SKM-1 (cell line): ENCODE data around the gene CAMK2G.
"Not testable (repeated sequence)": the region's sequence is repeated elsewhere in the genome, so short reads cannot be mapped to it uniquely, and the experiment has no call there.

Experiments
- DNase-seq: peaks from one replicate; lab custom pipeline; 2025; ENCODE audit not compliant: unreplicated experiment; lab: John Stamatoyannopoulos, UW

Gene CAMK2G

DNA sequence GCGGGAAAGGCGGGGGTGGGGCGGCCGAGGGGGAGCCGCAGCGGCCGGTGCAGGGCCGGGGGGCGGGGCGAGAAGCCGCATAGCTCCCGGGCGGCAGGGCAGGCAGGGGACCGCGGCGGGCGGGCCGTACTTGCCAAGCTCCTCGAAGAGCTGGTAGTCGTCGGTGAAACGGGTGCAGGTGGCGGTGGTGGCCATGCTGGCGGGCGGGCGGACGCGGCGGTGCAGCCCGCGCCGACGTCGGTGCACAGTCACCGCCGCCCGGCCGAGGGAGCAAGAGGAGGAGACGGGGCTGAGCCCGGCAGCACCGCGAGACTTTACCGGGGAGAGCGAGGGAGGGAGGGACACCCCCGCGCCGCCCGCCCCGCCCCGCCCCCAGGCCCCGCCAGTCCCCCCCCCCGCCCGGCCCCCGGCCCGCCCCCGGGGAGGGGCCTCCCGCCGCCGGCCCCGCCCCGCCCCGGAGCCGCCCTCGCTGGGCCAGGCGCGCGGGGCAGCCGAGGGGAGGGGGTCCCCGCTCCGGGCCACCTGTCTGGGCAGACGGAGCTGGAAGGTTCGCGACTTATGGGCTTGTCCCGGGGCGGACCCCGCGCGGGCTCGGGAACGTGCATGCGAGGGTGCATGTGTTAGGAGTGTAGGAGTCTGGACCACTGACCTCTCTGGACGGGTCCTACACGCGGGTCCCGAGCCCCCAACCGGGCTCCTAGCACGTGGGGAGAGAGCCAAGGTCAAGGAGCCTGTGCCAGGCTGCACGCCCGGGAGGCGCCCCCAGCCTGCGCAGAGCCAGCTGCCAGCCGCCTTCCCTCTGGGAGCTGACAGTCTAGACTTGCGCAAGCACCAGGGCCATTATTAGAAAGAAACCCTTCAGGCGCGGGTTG lies at the start of gene CAMK2G:
Gene CAMK2G, minus strand, starts transcription at position 289 of the 872 bp plus-strand sequence. Its CDS starts 94 bp downstream, at position 195.
- DNase-seq = peak; percentile 77

- DNase-seq = no peak
These were observed 48.4 kb upstream of the CAMK2G start for GRCh38 chr10:73922864-73923133.

DNA sequence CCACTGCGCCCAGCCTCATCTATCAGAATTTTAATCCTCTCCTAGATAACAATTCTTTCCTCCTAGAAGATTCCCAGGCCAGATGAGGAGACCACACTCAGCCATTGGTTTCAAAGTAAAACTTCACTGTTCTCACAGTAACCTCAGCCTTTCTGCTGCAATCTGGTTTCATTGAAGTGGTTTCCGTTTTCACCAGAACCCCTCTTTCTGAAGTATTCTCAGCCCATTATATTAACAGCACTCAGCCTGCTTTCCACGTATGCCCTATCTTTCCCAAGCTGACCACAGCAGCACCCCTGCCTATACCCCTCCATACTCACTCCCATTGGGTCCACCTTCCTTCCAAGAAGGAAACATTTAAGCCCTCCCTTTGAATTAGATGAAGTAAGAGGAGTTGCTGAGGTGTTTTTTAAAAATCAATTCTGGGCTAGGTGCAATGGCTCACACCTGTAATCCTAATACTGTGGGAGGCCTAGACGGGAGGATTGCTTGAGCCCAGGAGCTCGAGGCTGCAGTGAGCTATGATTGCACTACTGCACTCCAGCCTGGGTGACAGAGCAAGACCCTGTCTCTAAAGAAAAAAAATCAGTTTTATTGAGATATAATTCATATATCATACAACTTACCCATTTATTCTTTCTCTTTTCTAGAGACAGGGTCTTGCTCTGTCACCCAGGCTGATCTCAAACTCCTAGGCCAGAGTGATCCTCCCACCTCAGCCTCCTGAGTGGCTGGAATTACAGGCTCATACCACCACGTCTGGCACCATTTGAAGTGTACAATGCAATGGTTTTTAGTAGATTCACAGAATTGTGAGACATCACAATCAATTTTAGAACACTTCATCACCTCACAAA lies 47.9 kb upstream of the CAMK2G start:
- DNase-seq = no peak

DNA sequence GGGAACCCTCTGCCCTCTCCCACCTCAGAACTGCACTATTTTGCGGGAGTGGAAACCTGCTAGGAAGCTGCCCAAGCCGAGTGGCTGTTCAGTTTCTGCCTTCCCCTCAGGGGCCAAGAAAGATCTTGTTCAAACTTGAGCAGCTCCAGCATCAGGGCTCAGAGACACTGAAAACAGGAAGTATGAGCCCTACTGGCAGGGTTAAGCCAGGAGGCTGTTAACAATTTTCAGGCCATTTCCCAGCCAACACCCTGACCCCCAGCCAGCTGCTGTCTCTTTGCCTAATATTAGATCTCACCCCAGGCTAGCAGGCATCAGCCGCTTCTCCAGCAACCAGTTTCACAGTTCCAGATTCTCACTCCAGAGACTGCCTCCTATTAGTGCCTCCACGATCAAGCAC lies 45.7 kb upstream of the CAMK2G start:
- DNase-seq = peak; percentile 72

GRCh38 chr10:73919481-73919880 lies 45.1 kb upstream of the CAMK2G start:
- not testable (repeated sequence) for DNase-seq

DNA sequence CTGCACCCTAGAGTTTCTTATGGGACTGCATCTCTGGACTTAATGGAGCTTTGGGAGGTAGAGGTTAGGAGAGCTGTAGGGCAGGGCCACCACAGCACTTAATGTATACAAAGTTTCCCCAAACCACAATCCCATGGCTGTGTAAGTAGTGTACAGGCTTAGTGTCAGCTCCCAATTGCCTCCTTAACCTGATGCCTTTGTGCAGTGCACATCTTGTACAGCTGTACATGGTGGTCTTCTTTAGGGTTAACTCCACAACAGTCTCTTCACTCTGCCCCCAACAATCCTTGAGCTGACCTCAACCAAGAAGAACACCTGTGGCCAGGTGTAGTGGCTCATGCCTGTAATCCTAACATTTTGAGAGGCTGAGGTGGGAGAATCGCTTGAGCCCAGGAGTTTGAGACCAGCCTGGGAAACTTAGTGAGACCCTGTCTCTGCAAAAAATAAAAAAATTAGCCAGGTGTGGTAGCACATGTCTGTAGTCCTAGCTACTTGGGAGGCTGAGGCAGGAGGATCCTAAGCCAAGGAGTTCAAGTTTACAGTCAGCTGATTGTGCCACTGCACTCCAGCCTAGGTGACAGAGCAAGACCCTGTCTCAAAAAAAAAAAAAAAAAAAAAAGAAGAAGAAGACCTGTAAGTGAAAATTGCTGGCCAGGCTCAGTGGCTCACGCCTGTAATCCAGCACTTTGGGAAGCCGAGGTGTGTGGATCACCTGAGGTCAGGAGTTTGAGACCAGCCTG lies 43.4 kb upstream of the CAMK2G start:
- no peak for DNase-seq

- no peak for DNase-seq
These were observed 42.6 kb upstream of the CAMK2G start for GRCh38 chr10:73916761-73917470.

- DNase-seq = no peak
These were observed 41.0 kb upstream of the CAMK2G start for GRCh38 chr10:73915206-73915851.

- no peak for DNase-seq
These were observed 39.7 kb upstream of the CAMK2G start for GRCh38 chr10:73914036-73914435.

GRCh38 chr10:73911553-73912004 lies 37.2 kb upstream of the CAMK2G start:
- DNase-seq = no peak

GRCh38 chr10:73910764-73911552 lies 36.6 kb upstream of the CAMK2G start, which contains the start of gene PLAU:
Gene PLAU (plus strand): TSS chr10:73911132. CDS start chr10:73911556, 424 bp downstream.
- DNase-seq = peak; percentile 63

DNA sequence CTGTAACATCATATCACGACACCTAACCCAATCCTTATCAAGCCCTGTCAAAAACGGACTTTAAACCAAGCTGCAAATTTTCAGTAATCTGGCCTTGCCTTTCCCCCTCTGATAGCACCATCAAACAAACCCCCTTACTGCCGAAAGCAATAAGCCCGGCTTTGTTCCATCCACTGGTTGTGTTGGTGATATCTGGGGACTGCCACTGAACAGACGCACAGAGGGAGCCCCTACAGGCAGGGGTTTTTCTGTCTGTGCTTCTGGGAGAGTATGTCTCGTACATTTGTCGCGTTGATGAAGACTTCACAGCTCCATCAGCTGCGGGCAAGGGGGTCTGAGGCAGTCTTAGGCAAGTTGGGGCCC lies 36.0 kb upstream of the CAMK2G start:
- DNase-seq = no peak

DNA sequence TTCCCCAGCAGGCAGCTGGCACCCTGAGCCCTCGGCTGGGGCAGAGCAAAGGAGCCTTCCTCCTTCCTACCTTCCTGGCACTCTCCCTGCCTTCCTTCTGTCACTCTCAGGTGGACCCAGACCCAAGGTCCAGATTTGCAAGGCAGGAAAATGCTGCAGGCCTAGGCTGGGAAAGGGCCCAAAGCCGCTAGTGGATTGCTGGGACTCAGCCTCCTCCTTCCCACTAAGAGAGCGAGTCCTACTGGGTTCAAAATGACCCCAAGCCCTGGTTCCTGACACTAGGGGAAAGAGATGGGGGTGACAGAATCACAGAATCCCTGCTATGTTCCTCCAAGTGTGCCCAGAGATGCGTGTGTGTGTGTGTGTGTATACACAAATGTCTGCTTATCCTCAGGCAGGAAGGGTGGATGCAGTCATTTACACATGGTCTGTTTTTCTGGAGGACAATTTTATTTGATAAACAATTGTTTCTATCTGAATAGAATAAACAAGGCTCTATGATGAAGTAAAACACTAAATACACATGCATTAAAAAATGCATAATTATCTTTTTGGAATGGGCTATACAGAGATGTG lies 35.3 kb upstream of the CAMK2G start:
- DNase-seq = no peak

DNA sequence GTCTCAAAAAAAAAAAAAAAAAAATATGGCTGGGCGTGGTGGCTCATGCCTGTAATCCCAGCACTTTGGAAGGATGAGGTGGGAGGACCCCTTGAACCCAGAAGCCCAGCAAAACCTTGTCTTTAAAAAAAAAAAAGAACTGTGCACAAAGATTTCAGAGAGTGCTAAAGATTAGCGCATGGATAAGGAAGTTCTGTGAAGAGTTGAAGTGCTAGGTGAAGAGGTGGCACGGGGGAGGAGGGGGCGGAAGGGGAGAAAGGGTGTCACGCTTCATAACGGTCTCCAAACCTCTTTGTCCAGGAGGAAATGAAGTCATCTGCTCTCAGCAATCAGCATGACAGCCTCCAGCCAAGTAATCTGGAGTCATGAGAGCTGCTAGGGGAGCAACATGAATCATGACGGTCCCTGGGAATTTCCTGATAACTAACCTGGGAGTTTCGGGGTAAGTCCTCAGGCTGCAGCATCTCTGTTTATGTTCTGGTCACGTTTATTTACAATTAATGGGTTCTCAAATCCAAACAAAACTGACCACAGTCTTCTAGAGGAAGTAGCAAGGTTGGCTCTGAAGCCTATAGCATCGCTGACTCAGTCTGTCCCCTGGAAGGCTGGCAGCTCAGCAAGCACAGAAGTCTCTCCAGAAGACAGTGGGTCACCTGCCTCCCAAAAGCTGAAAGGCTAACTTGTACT lies 34.6 kb upstream of the CAMK2G start:
- DNase-seq = peak; percentile 96

- peak; percentile 87 for DNase-seq
These were observed 33.6 kb upstream of the CAMK2G start for GRCh38 chr10:73907841-73908517.

DNA sequence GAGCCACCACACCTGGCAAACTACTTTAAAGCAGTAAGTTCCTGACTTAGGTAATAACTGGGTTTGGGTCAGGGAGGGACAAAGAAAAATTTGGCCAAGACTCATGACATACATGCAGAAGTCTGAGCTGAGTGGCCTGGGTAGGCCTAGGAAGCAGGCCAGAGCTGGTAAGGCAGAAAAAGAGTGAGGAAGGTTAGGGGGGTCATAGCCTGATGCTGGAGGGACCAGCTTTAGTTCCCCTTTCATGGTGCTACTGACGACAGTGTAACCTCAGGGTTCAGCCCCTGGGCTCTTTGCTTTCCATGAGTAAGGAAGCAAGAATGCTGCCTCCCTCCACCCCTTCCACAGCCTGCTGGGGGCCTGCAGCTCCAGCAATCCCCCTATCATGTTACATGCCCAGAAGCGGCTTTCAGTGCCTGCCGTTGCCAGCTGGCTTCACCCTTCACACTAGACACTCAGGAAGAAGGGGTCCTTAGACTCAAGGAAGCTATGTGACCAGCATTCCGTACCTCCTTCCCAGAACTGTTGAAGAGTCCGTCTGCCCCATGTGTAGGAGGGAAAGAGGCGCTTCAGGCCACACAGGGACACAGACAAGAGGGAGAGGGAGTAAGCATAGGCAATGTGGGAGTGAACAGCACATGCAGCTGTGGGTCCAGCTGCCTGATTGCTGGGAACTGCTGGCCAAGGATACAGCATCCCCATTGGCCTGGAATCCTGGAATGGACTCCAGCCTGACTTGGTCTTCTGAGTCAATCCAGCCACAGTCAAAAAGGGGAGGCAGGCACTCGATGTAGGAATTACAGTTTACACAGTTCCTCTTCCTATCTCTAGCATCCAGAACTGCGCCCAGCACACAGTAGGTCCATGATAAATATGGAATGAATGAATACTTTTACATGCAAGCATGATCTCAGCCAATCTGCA lies 32.4 kb upstream of the CAMK2G start:
- DNase-seq = peak; percentile 78
